Cardiac fibroblast (primary cell): ENCODE results near the gene GABRR2.

Source experiments
- DNase-seq, 2 donors: peaks; one replicate each; pipeline versions ENCODE4 v3.0.0 to v3.0.0-alpha.2; 2010; ENCODE audit warnings: low read depth in 2 of 2
- H3K4me3 ChIP-seq, 2 donors: replicated peaks in 1 of 2; 1 replicate in 1 of 2; 2 replicates in 1 of 2; pipeline ENCODE4 v1.5.1; 2011; ENCODE audit warnings: low read depth in 2 of 2, low read length in 2 of 2, mild to moderate bottlenecking in 2 of 2, moderate library complexity in 1 of 2
- TF ChIP-seq, protein P1 (sequence below): IDR thresholded peaks from one replicate; pipeline ENCODE4 v1.5.1; 2011; ENCODE audit warnings: low read depth, mild to moderate bottlenecking, low read length, inconsistent platforms

The GABRR2 gene

DNA sequence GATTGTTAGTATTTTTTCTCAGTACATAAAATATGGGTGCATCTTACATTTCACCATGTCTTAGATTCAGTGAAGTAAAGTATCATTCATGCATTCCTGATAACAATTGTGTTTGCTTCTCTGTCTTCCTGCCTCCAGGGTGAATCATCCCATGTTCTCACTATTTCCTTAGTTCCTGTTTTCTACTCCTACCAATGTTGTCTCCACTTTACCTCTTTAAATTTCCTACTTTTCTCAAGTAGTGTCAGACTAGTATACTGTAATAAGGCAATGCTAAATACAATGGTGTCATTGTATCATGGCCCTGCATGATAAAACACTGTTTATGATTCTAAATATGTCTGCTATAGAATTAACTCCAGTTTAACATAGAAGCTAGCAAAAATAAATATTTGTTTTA, 60.5 kb downstream of the GABRR2 start:
- peak in 1 of 2 donors; percentile 60 for DNase-seq
- TF ChIP-seq, protein P1, sequence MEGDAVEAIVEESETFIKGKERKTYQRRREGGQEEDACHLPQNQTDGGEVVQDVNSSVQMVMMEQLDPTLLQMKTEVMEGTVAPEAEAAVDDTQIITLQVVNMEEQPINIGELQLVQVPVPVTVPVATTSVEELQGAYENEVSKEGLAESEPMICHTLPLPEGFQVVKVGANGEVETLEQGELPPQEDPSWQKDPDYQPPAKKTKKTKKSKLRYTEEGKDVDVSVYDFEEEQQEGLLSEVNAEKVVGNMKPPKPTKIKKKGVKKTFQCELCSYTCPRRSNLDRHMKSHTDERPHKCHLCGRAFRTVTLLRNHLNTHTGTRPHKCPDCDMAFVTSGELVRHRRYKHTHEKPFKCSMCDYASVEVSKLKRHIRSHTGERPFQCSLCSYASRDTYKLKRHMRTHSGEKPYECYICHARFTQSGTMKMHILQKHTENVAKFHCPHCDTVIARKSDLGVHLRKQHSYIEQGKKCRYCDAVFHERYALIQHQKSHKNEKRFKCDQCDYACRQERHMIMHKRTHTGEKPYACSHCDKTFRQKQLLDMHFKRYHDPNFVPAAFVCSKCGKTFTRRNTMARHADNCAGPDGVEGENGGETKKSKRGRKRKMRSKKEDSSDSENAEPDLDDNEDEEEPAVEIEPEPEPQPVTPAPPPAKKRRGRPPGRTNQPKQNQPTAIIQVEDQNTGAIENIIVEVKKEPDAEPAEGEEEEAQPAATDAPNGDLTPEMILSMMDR: no peak
- H3K4me3 ChIP-seq: no peak overlapping the region

GRCh38 chr6:89252907-89253306, 62.2 kb downstream of the GABRR2 start:
- TF ChIP-seq, protein P1: no peak
- DNase-seq: no peak
- H3K4me3 ChIP-seq: no peak overlapping the region

- H3K4me3 ChIP-seq: no peak overlapping the region
- DNase-seq: no peak
- TF ChIP-seq, protein P1: no peak
Observed at GRCh38 chr6:89251976-89252375, 63.1 kb downstream of the GABRR2 start.

GRCh38 chr6:89251170-89251569, 63.9 kb downstream of the GABRR2 start:
- no peak overlapping the region for H3K4me3 ChIP-seq
- TF ChIP-seq, protein P1: no peak
- DNase-seq: peak in 1 of 2 donors; percentile 71

DNA sequence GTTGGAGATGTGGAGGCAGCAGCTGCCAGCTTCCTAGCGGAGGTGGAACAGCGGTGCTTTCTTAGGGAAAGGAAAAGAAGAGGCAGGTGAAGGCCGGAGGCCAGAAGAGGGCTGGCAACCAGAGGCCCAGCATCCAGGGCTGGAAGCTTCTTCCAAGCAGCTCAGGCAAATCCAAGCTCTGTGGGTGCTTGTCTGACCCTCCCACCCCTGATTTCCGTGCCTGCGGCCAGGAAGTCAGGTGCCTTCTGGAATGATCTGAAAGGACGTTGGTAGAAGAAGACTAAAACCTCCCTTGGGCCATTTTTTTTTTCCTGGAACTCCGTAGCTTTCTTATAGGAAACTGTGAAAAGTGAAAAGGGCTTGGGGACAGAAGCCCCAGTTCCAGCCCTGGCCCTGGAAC, 64.9 kb downstream of the GABRR2 start:
- TF ChIP-seq, protein P1: no peak
- DNase-seq: no peak
- H3K4me3 ChIP-seq: no peak overlapping the region

DNA sequence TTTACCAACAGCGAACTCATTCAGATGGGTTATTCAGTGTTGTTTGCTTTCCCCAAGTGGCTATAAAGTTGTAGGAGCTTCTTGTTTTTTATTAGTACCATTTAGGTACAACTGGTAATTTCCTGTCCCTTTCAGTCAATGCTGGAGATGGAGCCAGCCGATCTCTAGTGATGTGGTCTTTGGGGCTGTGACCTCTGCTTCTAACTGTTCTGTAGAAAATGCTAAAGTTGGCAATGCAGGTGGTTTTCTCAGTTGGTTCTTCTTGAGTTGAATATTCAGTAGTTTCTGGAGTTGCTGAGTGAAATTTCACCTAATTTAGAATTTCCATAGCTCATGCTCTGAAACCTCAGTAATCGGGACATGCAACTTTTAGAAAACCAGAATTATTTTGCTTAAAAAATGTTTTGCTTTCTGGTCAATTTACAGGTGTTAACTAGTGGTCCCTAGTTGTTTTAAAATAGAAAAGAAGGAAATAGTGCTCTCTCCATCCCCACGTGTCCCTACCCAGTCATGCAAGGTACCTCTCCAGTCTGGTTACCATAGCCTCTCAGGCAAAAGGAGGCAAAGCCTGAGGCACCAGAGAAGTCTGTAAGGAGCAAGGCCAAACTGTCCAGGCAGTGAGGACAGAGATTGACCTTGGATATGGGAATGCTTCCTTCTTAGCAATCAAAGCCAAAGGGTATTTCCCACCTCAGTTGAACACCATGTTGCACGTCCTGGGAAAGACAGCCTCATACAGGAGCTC, 70.7 kb downstream of the GABRR2 start:
- H3K4me3 ChIP-seq: no peak overlapping the region
- TF ChIP-seq, protein P1: no peak
- DNase-seq: no peak

DNA sequence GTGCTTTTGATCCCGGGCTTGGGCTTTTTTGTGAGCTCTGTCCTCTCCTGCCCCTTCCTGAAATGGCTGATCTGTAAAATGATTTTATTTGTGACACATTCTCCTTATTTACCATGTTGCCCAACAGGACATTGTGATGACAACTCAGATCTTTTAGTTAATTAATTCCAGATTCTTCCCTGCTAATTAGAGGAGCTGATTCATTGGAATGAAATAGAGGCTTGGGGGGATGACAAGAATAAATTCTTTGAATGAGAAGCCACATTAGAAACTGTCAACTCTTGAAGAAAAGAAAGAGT, 71.8 kb downstream of the GABRR2 start:
- no peak overlapping the region for H3K4me3 ChIP-seq
- TF ChIP-seq, protein P1: no peak
- no peak for DNase-seq
